Fibroblast of skin of right quadriceps (primary cell): Measurements from ENCODE around the gene HACD4.

Experiments used
- DNase-seq: peaks from one replicate; pipeline ENCODE4 v3.0.0-alpha.2; 2013

HACD4 gene

GRCh38 chr9:21031091-21031807, at the start of gene HACD4:
HACD4 (minus strand) TSS chr9:21031640; CDS start chr9:21031590, 50 bp downstream.
- DNase-seq = peak; percentile 44

DNA sequence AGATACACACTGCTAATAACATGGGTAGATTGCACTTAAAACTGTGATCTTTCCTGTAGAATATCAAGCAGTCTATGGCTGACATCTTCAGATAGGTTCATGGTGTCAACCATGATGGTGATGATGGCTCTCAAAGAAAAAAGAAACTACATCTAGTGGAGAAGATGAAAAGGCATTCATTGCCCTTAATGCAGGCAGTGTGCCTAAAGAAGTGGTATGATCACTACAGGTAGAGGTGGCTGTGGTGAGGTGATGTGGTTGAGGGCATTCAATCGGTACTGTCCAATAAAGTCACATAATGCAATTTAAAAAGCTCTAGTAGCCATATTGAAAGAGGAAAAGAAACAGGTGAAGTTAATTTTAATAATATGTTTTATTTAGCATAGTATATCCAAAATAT, 49.4 kb upstream of the HACD4 start:
- DNase-seq = no peak

DNA sequence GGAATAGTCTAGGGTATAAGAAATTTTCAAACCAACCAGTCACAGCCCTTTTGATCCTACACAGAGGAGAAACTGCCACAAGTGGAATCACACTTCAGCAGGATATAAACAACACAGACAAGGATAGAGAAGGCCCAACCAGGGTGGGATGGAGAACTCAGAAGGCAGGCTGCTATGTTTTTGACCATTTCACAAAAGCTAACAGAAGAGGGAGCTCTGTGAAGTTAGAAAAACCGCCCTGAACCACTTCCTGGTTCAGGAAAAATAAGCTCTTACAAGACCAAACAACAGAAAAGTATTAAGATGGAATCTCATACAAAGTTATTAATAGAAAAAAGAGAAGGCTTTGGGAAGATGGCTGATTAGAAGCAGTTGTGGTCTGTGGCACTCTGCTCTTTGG, 47.3 kb upstream of the HACD4 start:
- DNase-seq = no peak

DNA sequence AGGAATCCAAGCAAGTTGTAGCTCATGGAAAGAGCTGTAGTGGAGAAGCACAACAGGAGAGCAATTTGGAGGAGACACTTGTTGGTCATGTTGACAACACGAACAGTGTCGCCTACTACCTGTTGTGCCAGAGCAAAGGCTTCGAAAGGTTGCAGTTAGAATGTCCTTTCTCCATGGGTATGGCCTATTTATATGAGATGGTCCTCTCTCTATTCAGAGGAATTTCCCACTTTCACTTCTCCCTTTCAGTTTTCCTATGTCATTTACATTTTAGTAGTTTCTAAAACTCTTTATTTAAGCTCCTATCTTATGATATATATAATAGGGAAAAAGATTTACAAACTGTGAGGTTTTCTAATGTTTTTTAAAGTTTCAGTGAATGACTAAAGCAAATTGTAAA, 46.3 kb upstream of the HACD4 start, which contains the start of gene IFNB1:
TSS of gene IFNB1 (minus strand) at position 162 of the 400 bp plus-strand sequence. CDS start at position 89, 73 bp downstream.
- DNase-seq = no peak

DNA sequence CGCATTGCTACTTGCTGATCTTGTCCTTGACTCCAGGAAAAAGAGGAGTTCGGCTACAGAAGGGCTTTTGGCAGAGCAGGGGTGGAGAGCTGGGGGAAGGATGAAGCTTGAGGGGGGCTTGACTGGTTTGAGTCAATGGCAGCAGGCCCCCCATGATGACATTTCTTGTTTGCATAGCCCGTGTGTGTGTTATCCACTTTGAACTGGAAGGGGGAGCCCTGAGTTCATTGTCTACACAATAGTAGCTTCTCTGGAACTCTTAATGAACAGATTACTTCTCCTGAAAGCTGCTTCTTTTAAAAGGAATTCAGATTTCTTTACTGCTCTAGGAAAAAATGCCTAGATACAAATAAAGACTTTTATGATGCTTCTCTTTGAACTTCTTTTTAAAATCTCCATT, 44.0 kb upstream of the HACD4 start:
- DNase-seq = no peak

GRCh38 chr9:21070906-21071305, 39.5 kb upstream of the HACD4 start:
- DNase-seq = no peak

- DNase-seq = peak; percentile 95
Observed at GRCh38 chr9:21070171-21070571, 38.7 kb upstream of the HACD4 start.

GRCh38 chr9:21060919-21061561, 29.6 kb upstream of the HACD4 start:
- peak; percentile 81 for DNase-seq

- DNase-seq = peak; percentile 19
Observed at GRCh38 chr9:21056931-21057330, 25.5 kb upstream of the HACD4 start.

DNA sequence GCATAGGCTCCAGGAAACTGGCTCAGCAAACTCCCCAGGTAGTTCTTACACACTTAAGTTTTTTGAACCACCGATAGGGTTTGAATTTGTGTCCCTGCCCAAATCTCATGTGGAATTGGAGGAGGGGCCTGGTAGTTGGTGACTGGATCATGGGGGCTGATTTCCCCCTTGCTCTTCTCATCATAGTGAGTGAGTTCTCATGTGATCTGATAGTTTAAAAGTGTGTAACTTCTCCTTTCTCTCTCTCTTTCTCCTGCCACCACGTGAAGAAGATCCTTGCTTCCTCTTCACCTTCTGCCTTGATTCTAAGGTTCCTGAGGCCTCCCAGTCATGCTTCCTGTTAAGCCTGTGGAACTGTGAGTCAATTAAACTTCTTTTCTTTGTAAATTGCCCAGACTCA, 22.4 kb upstream of the HACD4 start:
- no peak for DNase-seq

- no peak for DNase-seq
Observed at GRCh38 chr9:21047281-21047691, 15.8 kb upstream of the HACD4 start.

GRCh38 chr9:21043841-21044240, 12.4 kb upstream of the HACD4 start:
- DNase-seq = no peak

- no peak for DNase-seq
Observed at GRCh38 chr9:21042466-21042865, 11.0 kb upstream of the HACD4 start.

DNA sequence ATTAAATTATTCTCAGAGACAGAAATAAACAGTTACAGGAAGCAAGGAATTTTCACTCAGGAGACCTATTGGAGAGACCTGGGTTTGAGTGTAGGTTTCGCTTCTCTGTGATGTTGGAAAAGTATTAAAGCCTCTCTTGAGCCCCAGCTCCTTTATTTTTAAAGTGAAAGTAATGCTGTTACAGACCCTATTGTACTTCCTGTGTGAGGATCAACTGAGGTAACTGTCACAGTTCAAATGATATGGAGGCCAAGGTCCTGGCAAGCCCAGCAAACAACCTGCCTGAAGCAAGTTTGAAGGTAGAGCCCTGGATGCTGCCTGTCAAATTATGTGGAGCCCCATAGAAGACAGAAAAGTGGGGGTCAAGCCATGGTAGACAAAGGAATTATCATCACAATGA, 7.9 kb upstream of the HACD4 start:
- DNase-seq = no peak

DNA sequence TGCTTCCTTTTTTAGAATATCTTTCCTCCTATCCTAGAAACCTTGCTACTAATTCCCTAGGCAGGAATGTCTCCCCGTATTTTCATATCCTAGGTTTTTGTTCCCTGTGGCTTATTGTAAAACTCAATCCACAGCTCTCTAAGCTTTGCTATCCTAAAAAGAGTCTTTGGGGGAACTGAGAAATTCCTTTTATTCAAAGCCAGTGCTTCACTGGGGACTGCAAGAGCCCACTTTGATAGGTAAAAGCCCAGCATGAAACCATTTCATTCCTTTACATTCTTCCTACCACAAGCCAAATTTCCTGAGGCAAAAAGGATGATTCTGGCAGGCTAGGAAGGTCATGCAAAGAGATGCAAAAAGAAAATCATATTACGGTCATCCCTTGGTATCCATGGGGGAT, 5.8 kb upstream of the HACD4 start:
- DNase-seq = no peak

- DNase-seq = no peak
Observed at GRCh38 chr9:21031808-21032183, 356 bp upstream of the HACD4 start.

- DNase-seq = peak; percentile 63
Observed at GRCh38 chr9:21030389-21031035, 928 bp downstream of the HACD4 start.

GRCh38 chr9:21029661-21030060, 1.8 kb downstream of the HACD4 start:
- no peak for DNase-seq

- DNase-seq = peak; percentile 52
Observed at GRCh38 chr9:21028466-21028865, 3.0 kb downstream of the HACD4 start.

GRCh38 chr9:21027295-21027694, 4.1 kb downstream of the HACD4 start:
- DNase-seq = peak; percentile 54

- no peak for DNase-seq
Observed at GRCh38 chr9:21023861-21024260, 7.6 kb downstream of the HACD4 start.

DNA sequence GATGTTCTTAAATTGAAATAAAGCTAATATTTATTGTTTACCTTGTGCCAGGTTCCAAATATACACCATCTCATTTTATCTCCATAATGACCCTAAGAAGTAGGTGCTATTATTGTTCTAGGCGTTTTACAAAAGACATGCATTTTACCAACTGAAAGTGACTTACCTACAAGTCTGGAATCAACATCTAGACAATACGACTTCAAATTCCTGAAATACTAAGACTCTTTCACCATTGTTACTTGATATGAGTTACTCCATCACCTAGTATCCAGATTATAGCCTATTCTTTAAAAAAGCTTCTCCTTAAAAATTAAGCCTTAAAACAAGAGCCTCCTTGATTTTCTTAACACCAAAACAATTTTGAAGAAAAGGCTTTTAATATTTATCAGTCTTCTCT, 13.3 kb downstream of the HACD4 start:
- DNase-seq = no peak

DNA sequence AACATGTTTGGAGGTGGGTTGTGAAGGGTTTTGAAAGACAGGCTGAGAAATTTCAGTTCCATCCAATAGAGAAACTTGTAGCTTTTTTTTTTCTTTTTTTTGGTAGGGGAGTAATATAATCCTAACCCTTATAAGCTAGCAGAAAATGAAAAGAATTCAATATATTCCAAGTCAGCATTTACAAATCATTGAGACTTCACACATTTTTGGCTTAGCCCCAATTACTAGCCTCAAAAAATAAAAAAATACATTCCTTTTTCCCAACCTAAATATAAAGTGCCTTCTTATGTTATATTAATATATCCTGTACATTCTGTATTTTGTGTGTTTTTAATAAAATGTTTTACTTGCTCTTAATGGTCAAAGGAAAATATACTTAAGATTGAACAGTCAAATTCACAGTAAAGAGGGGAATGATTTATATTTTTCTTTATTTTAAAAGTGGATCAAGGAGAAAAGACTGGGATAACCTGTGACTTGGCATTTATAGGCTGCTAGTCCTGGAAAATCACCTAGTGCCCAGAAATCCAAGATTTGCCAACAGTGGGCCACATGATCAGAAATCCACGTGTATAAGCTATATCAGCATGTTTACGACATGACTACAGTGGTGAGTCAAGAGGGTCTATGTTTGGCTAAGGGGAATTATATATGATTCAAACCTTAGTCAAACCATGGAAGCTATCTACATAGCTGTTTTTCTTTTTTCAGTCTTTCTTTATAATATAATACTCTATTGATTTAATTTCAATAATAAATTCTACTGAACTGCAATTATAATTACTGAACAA, 14.5 kb downstream of the HACD4 start:
- DNase-seq = peak; percentile 80
